Erythroblast (primary cell): Measurements from ENCODE around the gene ARHGEF33.

Source experiments
- DNase-seq, 2 experiments: peaks; one replicate each; lab custom pipeline; 2025; lab: John Stamatoyannopoulos, UW
- GATA1 ChIP-seq: IDR thresholded peaks from 2 replicates; pipeline ENCODE4 v1.6.1; 2011; ENCODE audit warnings: low read depth, mild to moderate bottlenecking, control low read depth, low read length, moderate library complexity
- POLR2A ChIP-seq: IDR thresholded peaks from 2 replicates; pipeline ENCODE4 v1.6.1; 2011; ENCODE audit warnings: mild to moderate bottlenecking, low read length

ARHGEF33 gene

DNA sequence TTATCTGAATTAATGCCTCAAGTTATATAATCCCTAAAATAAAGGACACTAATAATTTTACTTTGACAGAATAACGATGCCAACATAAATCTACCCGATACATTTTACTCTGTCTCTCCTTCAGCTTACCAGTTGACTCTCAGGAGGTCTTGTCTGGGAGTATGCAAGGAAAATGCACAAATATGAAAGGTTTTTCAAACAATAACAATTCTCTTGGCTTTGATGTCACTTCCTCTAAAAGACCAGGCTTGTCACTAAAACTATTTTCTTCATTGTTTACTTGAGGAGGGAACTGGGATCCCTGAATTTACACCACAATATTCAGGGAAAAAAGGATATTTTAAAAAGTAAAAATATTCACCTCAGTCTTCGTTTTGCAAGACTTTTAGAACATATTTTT lies 134.0 kb downstream of the ARHGEF33 start:
- TF ChIP-seq GATA1 (no peak), POLR2A (no peak)
- no peak for DNase-seq

DNA sequence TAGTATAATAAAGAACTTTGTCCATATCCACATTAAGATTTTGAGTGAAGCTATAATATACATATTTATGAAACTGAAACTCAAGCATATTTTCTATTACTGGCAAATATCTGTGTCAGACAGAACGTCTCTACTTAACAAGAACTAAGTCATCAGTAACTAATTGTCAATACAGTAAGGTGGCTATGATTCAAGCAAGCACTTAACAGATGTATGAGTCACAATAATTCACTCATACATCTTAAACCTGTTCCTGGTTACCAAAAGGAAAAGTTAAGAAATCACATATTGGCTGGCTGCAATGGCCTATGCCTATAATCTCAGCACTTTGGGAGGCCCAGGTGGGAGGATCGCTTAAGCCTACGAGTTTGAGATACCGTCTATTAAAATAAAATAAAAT lies 135.2 kb downstream of the ARHGEF33 start:
- DNase-seq: no peak
- TF ChIP-seq GATA1 (no peak), POLR2A (no peak)
